Endothelial cell (in vitro differentiated cells): Measurements from ENCODE around the gene PRDM8. TPM values are rescaled to one million over a fixed set of nuclear protein-coding genes. Genes with fewer than 3 reads are reported as not detected.

Experiments
- DNase-seq: peaks from one replicate; pipeline ENCODE4 v3.0.0; 2021; ENCODE audit warnings: low spot score
- H3K27ac Mint-ChIP-seq: one replicate; pipeline ENCODE4 v1.8.0; 2021; ENCODE audit warnings: mixed read lengths, inconsistent platforms; ENCODE audit not compliant: unreplicated experiment
- H3K27me3 Mint-ChIP-seq: one replicate; pipeline ENCODE4 v1.8.0; 2021; ENCODE audit warnings: mild to moderate bottlenecking, moderate library complexity, mixed read lengths, inconsistent platforms; ENCODE audit not compliant: unreplicated experiment
- H3K36me3 Mint-ChIP-seq: one replicate; pipeline ENCODE4 v1.8.0; 2021; ENCODE audit warnings: mild to moderate bottlenecking, low read depth, mixed read lengths, inconsistent platforms; ENCODE audit not compliant: unreplicated experiment
- H3K4me1 Mint-ChIP-seq: one replicate; pipeline ENCODE4 v1.8.0; 2021; ENCODE audit warnings: mild to moderate bottlenecking, mixed read lengths, inconsistent platforms; ENCODE audit not compliant: unreplicated experiment
- H3K4me3 Mint-ChIP-seq: one replicate; pipeline ENCODE4 v1.8.0; 2021; ENCODE audit warnings: mild to moderate bottlenecking, mixed read lengths, inconsistent platforms; ENCODE audit not compliant: unreplicated experiment
- H3K9me3 Mint-ChIP-seq: one replicate; pipeline ENCODE4 v1.8.0; 2021; ENCODE audit warnings: mixed read lengths, inconsistent platforms; ENCODE audit not compliant: unreplicated experiment
- total RNA-seq: library from RNA; stranded (reverse); fragmentation: NEBNext Ultra II Directional; extraction: Animal tissue kit (Norgen Biotek cat#: 25700); gene quantifications from one replicate; pipeline ENCODE4 v1.2.1, GENCODE V29; 2021; ENCODE audit not compliant: unreplicated experiment
- TF ChIP-seq, protein P1 (sequence below): fragments of 200-600 bp; sonication (generic); IDR thresholded peaks from one replicate; pipeline ENCODE4 v1.5.0; 2021; ENCODE audit warnings: antibody characterized with exemption; ENCODE audit not compliant: unreplicated experiment

PRDM8 gene
- total RNA-seq, 1 donor from 2014 or later = 30.5 TPM

DNA sequence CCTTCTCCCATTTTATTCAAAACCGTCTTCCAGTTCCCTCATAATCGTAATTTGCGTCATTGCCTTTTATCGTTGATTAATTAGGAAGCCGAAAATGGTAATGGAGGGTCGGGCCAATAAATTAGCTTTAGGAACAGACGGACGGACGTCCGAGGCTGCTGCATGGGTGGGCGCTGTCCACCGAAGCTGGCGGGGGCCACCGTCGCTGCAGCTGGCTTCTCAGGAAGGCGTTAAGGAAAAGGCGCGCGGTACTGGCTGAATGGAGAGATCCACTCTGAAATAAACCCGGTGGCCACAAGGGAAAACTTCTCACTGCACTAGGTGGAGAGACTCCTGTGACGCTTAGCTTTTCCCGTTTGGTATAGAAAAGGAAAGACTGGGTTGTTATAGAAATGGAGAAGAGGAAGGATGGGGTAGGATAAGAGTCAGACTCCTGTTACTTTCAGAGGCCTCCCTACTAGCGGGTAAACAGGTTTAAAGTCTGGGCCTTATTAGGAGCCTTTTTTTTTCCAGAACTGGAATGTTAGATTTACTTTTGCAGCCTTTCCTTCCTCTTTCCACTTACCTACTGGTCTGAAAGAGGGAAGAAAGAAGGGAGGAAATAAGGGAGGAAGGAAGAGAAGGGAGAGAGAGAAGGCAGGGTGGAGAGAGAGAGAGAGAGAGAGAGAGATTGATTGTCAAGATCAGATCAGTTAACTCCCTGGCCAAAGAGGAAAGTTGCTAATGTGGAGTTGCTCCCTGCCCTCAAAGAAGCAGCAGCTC lies 11.3 kb upstream of the PRDM8 start:
- no peaks in the 10 kb centered on the region for H3K9me3 Mint-ChIP-seq
- peak; percentile 38 for DNase-seq
- H3K27me3 Mint-ChIP-seq = peaks cover 55% of the 10 kb centered on the region
- TF ChIP-seq, protein P1, sequence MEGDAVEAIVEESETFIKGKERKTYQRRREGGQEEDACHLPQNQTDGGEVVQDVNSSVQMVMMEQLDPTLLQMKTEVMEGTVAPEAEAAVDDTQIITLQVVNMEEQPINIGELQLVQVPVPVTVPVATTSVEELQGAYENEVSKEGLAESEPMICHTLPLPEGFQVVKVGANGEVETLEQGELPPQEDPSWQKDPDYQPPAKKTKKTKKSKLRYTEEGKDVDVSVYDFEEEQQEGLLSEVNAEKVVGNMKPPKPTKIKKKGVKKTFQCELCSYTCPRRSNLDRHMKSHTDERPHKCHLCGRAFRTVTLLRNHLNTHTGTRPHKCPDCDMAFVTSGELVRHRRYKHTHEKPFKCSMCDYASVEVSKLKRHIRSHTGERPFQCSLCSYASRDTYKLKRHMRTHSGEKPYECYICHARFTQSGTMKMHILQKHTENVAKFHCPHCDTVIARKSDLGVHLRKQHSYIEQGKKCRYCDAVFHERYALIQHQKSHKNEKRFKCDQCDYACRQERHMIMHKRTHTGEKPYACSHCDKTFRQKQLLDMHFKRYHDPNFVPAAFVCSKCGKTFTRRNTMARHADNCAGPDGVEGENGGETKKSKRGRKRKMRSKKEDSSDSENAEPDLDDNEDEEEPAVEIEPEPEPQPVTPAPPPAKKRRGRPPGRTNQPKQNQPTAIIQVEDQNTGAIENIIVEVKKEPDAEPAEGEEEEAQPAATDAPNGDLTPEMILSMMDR = no peak
- peaks cover 12% of the 10 kb centered on the region for H3K36me3 Mint-ChIP-seq
- H3K27ac Mint-ChIP-seq = peak overlapping the region; percentile 9
- peak overlapping the region; percentile 95 for H3K4me3 Mint-ChIP-seq
- peaks cover 68% of the 10 kb centered on the region for H3K4me1 Mint-ChIP-seq

DNA sequence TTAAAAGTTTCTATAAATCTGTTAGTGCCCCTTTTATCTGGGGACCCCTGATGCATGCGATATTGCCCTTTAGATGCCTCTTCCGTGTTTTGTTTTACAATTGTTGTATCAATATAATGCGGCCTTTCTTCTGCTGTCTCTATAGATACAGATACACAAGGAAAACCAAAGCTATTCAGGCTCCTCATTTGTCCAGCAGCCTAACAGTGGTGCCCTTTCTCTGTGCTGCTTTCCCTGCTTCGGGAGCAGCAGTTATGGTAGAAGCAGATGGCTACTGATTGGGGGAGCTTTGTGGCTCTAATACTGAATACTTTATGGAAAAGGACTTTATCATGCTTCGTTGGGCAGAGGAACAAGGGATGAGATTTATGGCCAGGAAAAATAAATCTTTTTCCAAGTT lies 10.6 kb upstream of the PRDM8 start:
- H3K9me3 Mint-ChIP-seq = no peaks in the 10 kb centered on the region
- H3K4me1 Mint-ChIP-seq = peaks cover 66% of the 10 kb centered on the region
- H3K4me3 Mint-ChIP-seq = peak overlapping the region; percentile 95
- no peak for DNase-seq
- peak overlapping the region; percentile 36 for H3K27ac Mint-ChIP-seq
- H3K27me3 Mint-ChIP-seq = peaks cover 58% of the 10 kb centered on the region
- H3K36me3 Mint-ChIP-seq = peaks cover 19% of the 10 kb centered on the region
- TF ChIP-seq, protein P1 = no peak

DNA sequence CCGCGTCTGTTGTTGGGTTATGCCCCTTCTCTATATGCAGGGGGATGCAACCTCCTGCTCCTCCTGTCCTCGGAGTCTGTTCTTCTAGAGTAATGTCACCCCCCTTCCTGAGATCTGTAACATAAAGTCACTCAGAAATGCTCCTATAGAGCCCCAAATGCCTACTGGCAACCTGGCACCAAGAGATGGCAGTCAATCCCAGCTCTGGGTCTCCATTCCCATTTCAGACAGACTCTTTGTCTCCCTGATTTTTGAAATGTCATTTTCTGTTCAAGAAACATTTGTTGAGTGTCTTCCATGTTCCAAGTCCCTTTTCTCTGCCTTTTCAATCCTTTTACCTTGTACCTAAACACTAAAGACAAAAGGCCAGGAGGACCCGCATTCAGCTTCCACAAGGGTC lies 9.6 kb upstream of the PRDM8 start:
- Mint-ChIP-seq H3K36me3 (peaks cover 28% of the 10 kb centered on the region), H3K27ac (peak overlapping the region; percentile 61), H3K4me3 (no peak overlapping the region), H3K9me3 (no peaks in the 10 kb centered on the region), H3K4me1 (peaks cover 56% of the 10 kb centered on the region), H3K27me3 (peaks cover 58% of the 10 kb centered on the region)
- TF ChIP-seq, protein P1 = no peak
- DNase-seq = no peak

DNA sequence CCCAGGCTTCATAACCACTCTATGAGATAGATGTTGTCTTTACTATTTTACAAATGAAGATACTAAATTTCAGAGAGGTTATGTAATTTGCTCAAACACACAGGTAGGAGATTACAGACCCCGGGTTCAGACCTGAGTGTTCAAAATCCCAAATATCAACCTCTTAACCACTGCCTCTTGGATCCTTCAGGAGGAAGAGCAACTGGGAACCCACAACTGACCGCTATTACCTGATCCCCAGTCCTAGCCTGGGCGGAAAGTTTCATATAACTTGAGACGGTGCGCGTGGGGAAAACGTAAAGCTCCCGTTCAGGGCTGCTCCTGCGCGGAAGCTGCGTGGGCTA lies 8.9 kb upstream of the PRDM8 start:
- TF ChIP-seq, protein P1 = no peak
- no peak for DNase-seq
- peak overlapping the region; percentile 21 for H3K4me3 Mint-ChIP-seq
- no peaks in the 10 kb centered on the region for H3K9me3 Mint-ChIP-seq
- H3K4me1 Mint-ChIP-seq = peaks cover 49% of the 10 kb centered on the region
- H3K27me3 Mint-ChIP-seq = peaks cover 56% of the 10 kb centered on the region
- H3K36me3 Mint-ChIP-seq = peaks cover 33% of the 10 kb centered on the region
- H3K27ac Mint-ChIP-seq = peak overlapping the region; percentile 13

DNA sequence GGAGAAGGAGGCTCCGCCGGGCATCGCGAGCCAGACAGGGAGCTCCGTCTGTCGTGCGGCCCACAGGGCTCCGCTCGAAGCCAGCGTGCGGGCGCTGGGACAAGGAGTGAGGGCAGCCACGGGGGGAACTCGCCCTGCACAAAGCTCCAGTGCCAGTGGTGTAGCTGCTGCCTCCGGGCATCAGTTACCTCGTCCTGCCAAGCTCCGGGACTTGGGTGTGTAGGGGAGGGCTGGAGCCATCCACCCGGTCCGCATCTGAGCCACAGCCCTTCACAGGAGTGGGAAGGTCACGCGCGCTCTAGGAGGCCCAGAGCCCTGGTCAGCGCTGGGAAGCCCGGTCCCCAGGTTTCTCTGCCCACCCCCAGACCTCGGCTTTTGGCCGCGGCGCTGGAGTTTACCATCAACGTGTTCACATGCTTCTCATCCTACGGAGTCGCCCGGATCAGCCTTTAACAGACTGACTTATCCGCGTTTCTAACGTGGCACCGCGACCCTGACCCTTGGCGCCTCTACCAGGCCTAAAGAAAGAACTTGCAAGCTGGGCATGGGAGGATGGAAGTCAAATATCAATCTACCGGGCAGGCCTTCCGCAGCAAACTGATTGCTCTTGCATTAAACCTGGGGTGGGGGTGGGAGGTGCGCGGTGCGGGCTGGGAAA lies 8.4 kb upstream of the PRDM8 start:
- peak; percentile 14 for DNase-seq
- Mint-ChIP-seq H3K4me1 (peaks cover 49% of the 10 kb centered on the region), H3K9me3 (no peaks in the 10 kb centered on the region), H3K27ac (no peak overlapping the region), H3K36me3 (peaks cover 33% of the 10 kb centered on the region), H3K27me3 (peaks cover 58% of the 10 kb centered on the region), H3K4me3 (no peak overlapping the region)
- TF ChIP-seq, protein P1 = no peak
